T-helper 1 cell (primary cell): ENCODE results near the gene COMT.

Source experiments
- DNase-seq, 5 donors: peaks; one replicate each; pipeline ENCODE4 v3.0.0-alpha.2; 2012 to 2020

The COMT gene

GRCh38 chr22:19958083-19959042, 16.8 kb downstream of the COMT start:
- DNase-seq = no peak

GRCh38 chr22:19959043-19959586, 17.5 kb downstream of the COMT start:
- DNase-seq = no peak

GRCh38 chr22:19959587-19960490, 18.3 kb downstream of the COMT start:
- no peak for DNase-seq

- no peak for DNase-seq
These were observed 19.1 kb downstream of the COMT start for GRCh38 chr22:19960491-19961200.

GRCh38 chr22:19961201-19961580, 19.6 kb downstream of the COMT start:
- no peak for DNase-seq

- no peak for DNase-seq
These were observed 20.3 kb downstream of the COMT start for GRCh38 chr22:19961868-19962245.

- peak in 4 of 5 donors; percentile 28 to 59 (median 34) for DNase-seq
These were observed 20.8 kb downstream of the COMT start for GRCh38 chr22:19962246-19962908.

GRCh38 chr22:19962909-19963806, 21.6 kb downstream of the COMT start:
- DNase-seq = no peak

GRCh38 chr22:19963863-19964642, 22.5 kb downstream of the COMT start:
- peak in 1 of 5 donors; percentile 2 for DNase-seq

- peak in 1 of 5 donors; percentile 6 for DNase-seq
These were observed 23.3 kb downstream of the COMT start for GRCh38 chr22:19964701-19965386.

GRCh38 chr22:19965771-19966709, 24.5 kb downstream of the COMT start:
- no peak for DNase-seq

GRCh38 chr22:19966908-19967750, 25.6 kb downstream of the COMT start:
- no peak for DNase-seq

GRCh38 chr22:19967850-19968449, 26.4 kb downstream of the COMT start:
- no peak for DNase-seq

GRCh38 chr22:19968450-19968891, 26.9 kb downstream of the COMT start:
- DNase-seq = no peak

GRCh38 chr22:19969141-19969928, 27.8 kb downstream of the COMT start:
- no peak for DNase-seq

GRCh38 chr22:19970031-19970478, 28.5 kb downstream of the COMT start:
- DNase-seq = no peak
